Measurements from ENCODE around the gene NRTN. TPM values are rescaled to one million over a fixed set of nuclear protein-coding genes. Genes with fewer than 3 reads are reported as not detected.
A peak's percentile ranks its signal among the peaks of the same experiment; 100 is the strongest.

The NRTN gene
- total and polyA plus RNA-seq, 2 of the 13 experiments (the other 11 are each of a cell fraction or from before 2014, with no cell fraction given) = 4.1 to 5.3 TPM

- TF ChIP-seq YEATS4 (CRISPR knock-in tag; IDR thresholded peaks at IDR 0.05; ENCODE audit: borderline replicate concordance) = peak; percentile 96
Observed at GRCh38 chr19:5790559-5791520, 14.0 kb upstream of the NRTN start, which contains the start of gene DUS3L (continued).

- Histone ChIP-seq H3K4me3 (replicated peaks in 1 of 3; ENCODE audit: insufficient read depth in 1 of 3, low read depth in 2 of 3, low read length in 3 of 3) (no peak overlapping the region), H4K20me1 (ENCODE audit: insufficient read depth, low read length) (no peaks in the 10 kb centered on the region), H3K9ac (ENCODE audit: insufficient read depth, low read depth, low read length) (no peak overlapping the region), H3K79me2 (ENCODE audit: insufficient read depth, low read length) (no peaks in the 10 kb centered on the region), H3K9me3 (ENCODE audit: low read length) (no peaks in the 10 kb centered on the region), H3K27ac (ENCODE audit: extremely low read length, insufficient read depth, low read length) (no peak overlapping the region), H3K4me2 (ENCODE audit: low read depth, low read length) (no peak overlapping the region), H3K36me3 (replicated peaks in 1 of 2; ENCODE audit: control insufficient read depth in 1 of 2, insufficient read depth in 2 of 2, low read length in 2 of 2) (peaks cover 11 to 26% of the 10 kb centered on the region in 2 experiments; a peak in 4 of 5 replicates), H3K4me1 (ENCODE audit: insufficient read depth, low read length) (peaks cover 29% of the 10 kb centered on the region), H2AFZ (ENCODE audit: low read length) (no peak overlapping the region), H3K27me3 (ENCODE audit: control insufficient read depth in 1 of 2, insufficient read depth in 2 of 2, low read length in 2 of 2) (no peaks in the 10 kb centered on the region)
- POLR2A ChIA-PET = no interaction called here
- no peak for DNase-seq (ENCODE audit: low spot score)
- CTCF ChIA-PET (ENCODE audit: low intra/inter-chr PET ratio, low total read pairs) = no interaction called here
- BruUV-seq (replicated peaks) = no TSS peak
- intact Hi-C loops (cut with micrococcal nuclease; ENCODE audit: unreplicated experiment) (no loop called here), in situ Hi-C loops (cut with HindIII; ENCODE audit: extremely low pct_ligation_motif_present, low pct_unique_long_range_greater_than_20kb) (no loop called here)
- 90% methylated on average over 18 of the region's 18 CpGs for WGBS (ENCODE audit: low lambda C conversion rate)
- no peak for ATAC-seq
- no peak for FAIRE-seq
- TF ChIP-seq SRSF1 (optimal IDR thresholded peaks at IDR 0.05; ENCODE audit: low read depth, low read length) (no peak), CCAR2 (optimal IDR thresholded peaks at IDR 0.05; ENCODE audit: low read depth, low read length) (no peak), ZNF296 (CRISPR knock-in tag; conservative IDR thresholded peaks at IDR 0.05) (no peak), ZNF253 (CRISPR knock-in tag; IDR thresholded peaks at IDR 0.05; ENCODE audit: borderline replicate concordance) (no peak), ETS1 (CRISPR knock-in tag; IDR thresholded peaks at IDR 0.05) (no peak), ZBTB43 (CRISPR knock-in tag; conservative IDR thresholded peaks at IDR 0.05) (no peak), MAX (IDR thresholded peaks at IDR 0.05) (no peak), TRAFD1 (CRISPR knock-in tag; IDR thresholded peaks at IDR 0.05; ENCODE audit: borderline replicate concordance) (no peak), HNRNPH1 (optimal IDR thresholded peaks at IDR 0.05; ENCODE audit: low read depth, low read length) (no peak), RCOR2 (CRISPR knock-in tag; IDR thresholded peaks at IDR 0.05) (no peak), ZBTB8A (CRISPR knock-in tag; IDR thresholded peaks at IDR 0.05; ENCODE audit: borderline replicate concordance, low read depth) (no peak), ZNF597 (CRISPR knock-in tag; IDR thresholded peaks at IDR 0.05) (no peak), EED (CRISPR knock-in tag; IDR thresholded peaks at IDR 0.05) (no peak), KDM2A (CRISPR knock-in tag; IDR thresholded peaks at IDR 0.05; ENCODE audit: borderline replicate concordance, low read depth) (no peak), NR2F2 (IDR thresholded peaks at IDR 0.05; ENCODE audit: borderline replicate concordance, low read depth) (no peak), FOSL2 (CRISPR knock-in tag; IDR thresholded peaks at IDR 0.05) (no peak)
Observed at GRCh38 chr19:5792224-5792623, 12.6 kb upstream of the NRTN start.
